Uterus (tissue), 4 donors: ENCODE results near the gene ABHD18. TPM values are rescaled to one million over a fixed set of nuclear protein-coding genes. Genes with fewer than 3 reads are reported as not detected.
A peak's percentile ranks its signal among the peaks of the same experiment; 100 is the strongest.
"Not testable (repeated sequence)": the region's sequence is repeated elsewhere in the genome, so short reads cannot be mapped to it uniquely, and the experiment has no call there.

ENCODE experiments used
- DNase-seq, 2 donors: peaks; one replicate each; pipeline ENCODE4 v3.0.0-alpha.2; 2019 to 2020
- H3K27ac ChIP-seq, 2 donors: fragments of 200-600 bp; sonication (generic); 1 replicate in 1 of 2; 2 replicates in 1 of 2; pipeline ENCODE4 v1.5.1; 2016 to 2018
- H3K27me3 ChIP-seq, 2 donors: fragments of 200-600 bp; sonication (generic); one replicate each; pipeline ENCODE4 v1.5.1; 2018 to 2019; ENCODE audit warnings: control low read depth in 1 of 2
- H3K36me3 ChIP-seq, 2 donors: fragments of 200-600 bp; sonication (generic); one replicate each; pipeline ENCODE4 v1.5.1; 2019; ENCODE audit warnings: control low read depth in 1 of 2
- H3K4me1 ChIP-seq, 2 donors: fragments of 200-600 bp; sonication (generic); one replicate each; pipeline ENCODE4 v1.5.1; 2018 to 2019; ENCODE audit warnings: control low read depth in 1 of 2
- H3K4me3 ChIP-seq, 2 donors: fragments of 200-600 bp; sonication (generic); 1 replicate in 1 of 2; 2 replicates in 1 of 2; pipeline ENCODE4 v1.5.1; 2018 to 2019; ENCODE audit warnings: mild to moderate bottlenecking in 1 of 2
- H3K9me3 ChIP-seq, 2 donors: fragments of 200-600 bp; sonication (generic); one replicate each; pipeline ENCODE4 v1.5.1; 2019; ENCODE audit warnings: control low read depth in 1 of 2
- POLR2A ChIP-seq, 2 donors: fragments of 450-650 bp; IDR thresholded peaks; one replicate each; pipeline ENCODE4 v1.6.1; 2016; ENCODE audit warnings: antibody characterized with exemption in 2 of 2, mild to moderate bottlenecking in 1 of 2, moderate library complexity in 1 of 2
- intact Hi-C: fragments of 100-400 bp; cut with DNase I; formaldehyde crosslinking; loops from one replicate; pipeline ENCODE4 v1.15.1; 2023; ENCODE audit warnings: low total_unique reads
- total RNA-seq, 4 donors: library from RNA; depleted of rRNA in 3 of 4; stranded (reverse); fragments of >200 nt in 3 of 4; gene quantifications; one replicate each; pipeline versions ENCODE4 v1.1.0 to v1.2.4, GENCODE V29; 2014 to 2023
- TF ChIP-seq, protein P1 (sequence below), 4 experiments: fragments of 200-600 bp in 2 of 4; fragments of 450-650 bp in 2 of 4; sonication (generic) in 2 of 4; IDR thresholded peaks; one replicate each; pipeline ENCODE4 v1.5.1; 2016 to 2019; ENCODE audit warnings: antibody characterized with exemption in 4 of 4, mild to moderate bottlenecking in 2 of 4, moderate library complexity in 1 of 4
- donor health status: DM: yes; HTN: yes; CAD: no.

Gene ABHD18
- total RNA-seq, 4 donors from 2014 or later: 4.7 to 16.1 (median 12.5) TPM

DNA sequence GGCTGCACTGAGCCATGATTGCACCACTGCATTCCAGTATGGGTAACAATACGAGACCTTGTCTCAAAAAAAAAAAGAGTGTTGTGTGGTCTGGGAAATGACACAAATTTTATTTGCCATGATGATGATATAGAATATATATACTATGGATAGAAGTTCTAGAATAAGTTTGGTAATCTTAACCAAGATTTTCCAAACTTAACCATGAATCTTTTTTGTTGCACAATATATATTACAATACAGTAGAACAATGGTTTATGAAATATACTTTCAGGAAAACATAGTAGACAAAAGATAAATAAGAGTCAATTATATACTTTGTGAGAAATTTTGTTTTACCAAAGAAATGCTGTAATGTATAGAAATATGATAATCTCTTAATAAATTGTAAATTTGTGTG lies 35.0 kb upstream of the ABHD18 start:
- Histone ChIP-seq H3K27ac (no peak overlapping the region), H3K4me1 (no peaks in the 10 kb centered on the region), H3K4me3 (no peak overlapping the region), H3K36me3 (no peaks in the 10 kb centered on the region), H3K27me3 (no peaks in the 10 kb centered on the region), H3K9me3 (no peaks in the 10 kb centered on the region)
- intact Hi-C loops: no loop called here
- no peak for DNase-seq
- TF ChIP-seq POLR2A (IDR thresholded peaks at IDR 0.05): no peak
- TF ChIP-seq, protein P1, sequence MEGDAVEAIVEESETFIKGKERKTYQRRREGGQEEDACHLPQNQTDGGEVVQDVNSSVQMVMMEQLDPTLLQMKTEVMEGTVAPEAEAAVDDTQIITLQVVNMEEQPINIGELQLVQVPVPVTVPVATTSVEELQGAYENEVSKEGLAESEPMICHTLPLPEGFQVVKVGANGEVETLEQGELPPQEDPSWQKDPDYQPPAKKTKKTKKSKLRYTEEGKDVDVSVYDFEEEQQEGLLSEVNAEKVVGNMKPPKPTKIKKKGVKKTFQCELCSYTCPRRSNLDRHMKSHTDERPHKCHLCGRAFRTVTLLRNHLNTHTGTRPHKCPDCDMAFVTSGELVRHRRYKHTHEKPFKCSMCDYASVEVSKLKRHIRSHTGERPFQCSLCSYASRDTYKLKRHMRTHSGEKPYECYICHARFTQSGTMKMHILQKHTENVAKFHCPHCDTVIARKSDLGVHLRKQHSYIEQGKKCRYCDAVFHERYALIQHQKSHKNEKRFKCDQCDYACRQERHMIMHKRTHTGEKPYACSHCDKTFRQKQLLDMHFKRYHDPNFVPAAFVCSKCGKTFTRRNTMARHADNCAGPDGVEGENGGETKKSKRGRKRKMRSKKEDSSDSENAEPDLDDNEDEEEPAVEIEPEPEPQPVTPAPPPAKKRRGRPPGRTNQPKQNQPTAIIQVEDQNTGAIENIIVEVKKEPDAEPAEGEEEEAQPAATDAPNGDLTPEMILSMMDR (IDR thresholded peaks at IDR 0.05): no peak

- DNase-seq, H3K27ac ChIP-seq, intact Hi-C loops, H3K36me3 ChIP-seq, H3K4me3 ChIP-seq, H3K27me3 ChIP-seq, H3K4me1 ChIP-seq, H3K9me3 ChIP-seq: not testable (repeated sequence)
Measured at GRCh38 chr4:127931836-127932235, 33.4 kb upstream of the ABHD18 start.

GRCh38 chr4:127936974-127937373 lies 28.2 kb upstream of the ABHD18 start:
- Histone ChIP-seq H3K4me1 (no peaks in the 10 kb centered on the region), H3K27me3 (no peaks in the 10 kb centered on the region), H3K36me3 (no peaks in the 10 kb centered on the region), H3K4me3 (no peak overlapping the region), H3K9me3 (no peaks in the 10 kb centered on the region), H3K27ac (no peak overlapping the region)
- no peak for DNase-seq
- TF ChIP-seq, protein P1 (IDR thresholded peaks at IDR 0.05): no peak
- TF ChIP-seq POLR2A (IDR thresholded peaks at IDR 0.05): no peak
- intact Hi-C loops: no loop called here

- Histone ChIP-seq H3K27ac (no peak overlapping the region), H3K36me3 (peaks cover 0 to 2% of the 10 kb centered on the region in 2 donors), H3K27me3 (no peaks in the 10 kb centered on the region), H3K4me1 (no peaks in the 10 kb centered on the region), H3K9me3 (no peaks in the 10 kb centered on the region), H3K4me3 (no peak overlapping the region)
- no peak for TF ChIP-seq POLR2A (IDR thresholded peaks at IDR 0.05)
- TF ChIP-seq, protein P1 (IDR thresholded peaks at IDR 0.05): no peak
- DNase-seq: no peak
- intact Hi-C loops: no loop called here
Measured at GRCh38 chr4:127957105-127957504, 8.1 kb upstream of the ABHD18 start.

GRCh38 chr4:127959794-127960193 lies 5.4 kb upstream of the ABHD18 start:
- Histone ChIP-seq H3K4me1 (peaks cover 0 to 5% of the 10 kb centered on the region in 2 donors), H3K9me3 (no peaks in the 10 kb centered on the region), H3K27me3 (no peaks in the 10 kb centered on the region), H3K36me3 (peaks cover 0 to 2% of the 10 kb centered on the region in 2 donors), H3K27ac (no peak overlapping the region), H3K4me3 (no peak overlapping the region)
- DNase-seq: no peak
- intact Hi-C loops: loop anchor here (10.0 kb wide), 1 partner anchor 105 kb away; the partner anchor contains the start of gene LARP1B
- TF ChIP-seq, protein P1 (IDR thresholded peaks at IDR 0.05): no peak
- TF ChIP-seq POLR2A (IDR thresholded peaks at IDR 0.05): no peak

GRCh38 chr4:127963633-127964398 lies 1.4 kb upstream of the ABHD18 start:
- intact Hi-C loops: loop anchor here (10.0 kb wide), 1 partner anchor 101 kb away; the partner anchor contains the start of gene LARP1B

DNA sequence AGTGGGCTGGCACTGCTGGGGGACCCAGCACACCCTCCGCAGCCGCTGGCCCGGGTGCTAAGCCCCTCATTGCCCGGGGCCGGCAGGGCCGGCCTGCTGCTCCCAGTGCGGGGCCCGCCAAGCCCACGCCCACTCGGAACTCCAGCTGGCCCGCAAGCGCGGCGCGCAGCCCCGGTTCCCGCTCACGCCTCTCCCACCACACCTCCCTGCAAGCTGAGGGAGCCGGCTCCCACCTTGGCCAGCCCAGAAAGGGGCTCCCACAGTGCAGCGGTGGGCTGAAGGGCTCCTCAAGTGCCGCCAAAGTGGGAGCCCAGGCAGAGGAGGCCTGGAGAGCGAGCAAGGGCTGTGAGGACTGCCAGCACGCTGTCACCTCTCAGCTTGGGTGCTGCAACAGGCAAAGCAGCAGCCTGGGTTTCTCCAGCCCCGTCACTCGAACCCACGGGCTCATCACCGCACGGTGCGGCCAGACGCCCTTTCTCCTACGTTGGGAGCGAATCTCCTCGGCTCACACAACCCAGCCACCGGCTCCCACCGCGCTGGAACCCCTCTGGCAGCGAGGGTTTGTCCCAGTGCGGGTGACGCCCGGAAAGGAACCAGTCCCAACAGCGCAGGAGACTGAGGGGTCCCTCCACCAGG lies 662 bp upstream of the ABHD18 start:
- not testable (repeated sequence) for H3K27me3 ChIP-seq, H3K4me1 ChIP-seq, DNase-seq, H3K36me3 ChIP-seq, H3K9me3 ChIP-seq
- Histone ChIP-seq H3K27ac (peak overlapping the region; percentile 87 to 89), H3K4me3 (peak overlapping the region; percentile 64 to 80)
- intact Hi-C loops: loop anchor here (10.0 kb wide), 1 partner anchor 100 kb away; the partner anchor contains the start of gene LARP1B

More at GRCh38 chr4:127963633-127964398, 1.4 kb upstream of the ABHD18 start:
- H3K27me3 ChIP-seq, H3K9me3 ChIP-seq, H3K36me3 ChIP-seq, DNase-seq, H3K4me1 ChIP-seq: not testable (repeated sequence)
- peak overlapping the region; percentile 87 to 89 for H3K27ac ChIP-seq
- H3K4me3 ChIP-seq: peak overlapping the region; percentile 64 to 80
